A549 treated with ZK216348 at 1 μM for 4 hours (cell line): Measurements from ENCODE around the gene RAB11FIP2. TPM values are rescaled to one million over a fixed set of nuclear protein-coding genes. Genes with fewer than 3 reads are reported as not detected.

Experiments
- total RNA-seq: library from RNA; stranded (reverse); fragments of 200-300 nt; extraction: Qiagen RNA extraction; gene quantifications from 5 replicates; pipeline ENCODE4 v1.2.3, GENCODE V29; 2022; ENCODE audit warnings: low read depth

RAB11FIP2 gene, protein sequence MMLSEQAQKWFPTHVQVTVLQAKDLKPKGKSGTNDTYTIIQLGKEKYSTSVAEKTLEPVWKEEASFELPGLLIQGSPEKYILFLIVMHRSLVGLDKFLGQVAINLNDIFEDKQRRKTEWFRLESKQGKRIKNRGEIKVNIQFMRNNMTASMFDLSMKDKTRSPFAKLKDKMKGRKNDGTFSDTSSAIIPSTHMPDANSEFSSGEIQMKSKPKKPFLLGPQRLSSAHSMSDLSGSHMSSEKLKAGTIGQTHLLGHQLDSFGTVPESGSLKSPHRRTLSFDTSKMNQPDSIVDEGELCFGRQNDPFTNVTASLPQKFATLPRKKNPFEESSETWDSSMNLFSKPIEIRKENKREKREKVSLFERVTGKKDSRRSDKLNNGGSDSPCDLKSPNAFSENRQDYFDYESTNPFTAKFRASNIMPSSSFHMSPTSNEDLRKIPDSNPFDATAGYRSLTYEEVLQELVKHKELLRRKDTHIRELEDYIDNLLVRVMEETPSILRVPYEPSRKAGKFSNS
- total RNA-seq = 4.3 to 18.4 TPM (median 10.9 TPM) in 5 replicates

DNA sequence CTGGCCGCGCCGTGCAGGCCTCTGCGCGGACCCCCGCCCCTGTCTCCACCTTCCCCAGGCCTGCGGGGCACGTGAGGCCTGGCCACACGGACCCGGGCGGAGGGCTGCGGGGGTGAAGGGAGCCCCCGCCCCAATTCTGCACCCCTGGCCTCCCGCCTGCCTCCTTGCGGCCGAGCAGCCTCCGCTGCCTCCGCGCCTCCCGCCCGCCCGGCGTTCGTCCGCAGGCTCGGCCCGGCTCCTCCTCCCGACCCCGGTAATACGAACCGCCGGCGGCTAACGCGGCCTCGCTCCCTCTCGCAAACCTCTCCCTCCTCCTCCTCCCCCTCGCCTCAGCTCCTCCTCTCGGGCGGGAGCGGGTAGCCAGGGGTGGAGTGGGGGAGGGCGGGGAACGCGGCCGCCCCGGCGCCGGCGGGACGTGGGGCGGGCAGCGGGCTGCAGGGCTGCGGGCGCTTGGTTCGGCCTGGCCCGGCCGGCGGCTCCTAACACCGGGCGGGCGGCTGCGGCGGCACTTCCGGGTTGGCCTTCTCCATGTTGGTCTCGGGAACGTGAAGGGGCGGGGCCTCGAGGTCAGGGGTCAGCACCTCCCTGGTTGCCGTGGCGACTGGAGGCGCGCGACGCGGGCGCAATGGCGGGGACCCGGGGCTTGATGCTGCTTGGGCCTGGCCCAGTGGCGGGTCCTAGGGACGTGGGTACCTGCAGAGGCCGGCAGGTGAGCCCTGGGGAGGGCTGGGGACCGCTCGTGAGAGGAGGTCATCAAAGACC is at the start of gene RAB11FIP2:
TSS of gene RAB11FIP2 (minus strand) at position 547 of the 762 bp plus-strand sequence. CDS start 778 bp downstream, outside the sequence.

